ENCODE measurements around the gene HSPD1. TPM values are rescaled to one million over a fixed set of nuclear protein-coding genes. Genes with fewer than 3 reads are reported as not detected.

HSPD1 gene
- total RNA-seq, 1 donor from 2014 or later, result 329 TPM

DNA sequence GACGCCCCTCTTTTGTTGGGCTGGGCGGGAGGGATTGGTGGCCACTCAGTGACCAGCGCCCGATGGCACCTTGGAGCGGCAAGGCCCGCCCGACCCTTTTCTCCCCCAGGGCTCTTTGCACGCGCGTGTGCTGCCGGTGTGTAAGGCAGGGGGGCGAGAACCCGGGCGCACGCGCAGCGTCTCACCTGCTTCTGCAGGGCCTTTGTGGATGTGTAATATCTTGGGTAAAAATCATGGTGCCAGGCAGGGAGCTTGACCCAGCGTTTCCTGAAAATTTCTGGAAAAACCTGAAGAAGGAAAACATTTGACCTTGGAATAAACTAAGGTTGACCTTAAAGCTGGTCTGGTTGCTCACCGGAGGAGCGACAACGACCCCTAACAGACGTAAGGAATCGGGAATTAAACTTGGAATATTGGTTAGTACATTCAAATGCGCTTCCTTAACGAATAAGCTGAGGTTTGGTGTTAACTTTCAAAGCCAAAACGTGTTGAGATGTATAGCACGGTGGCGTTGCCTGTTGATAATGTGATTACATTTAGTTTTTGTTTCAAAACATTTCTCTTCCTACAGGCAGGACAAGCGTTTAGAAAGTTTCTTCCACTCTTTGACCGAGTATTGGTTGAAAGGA lies 977 bp upstream of the HSPD1 start:
- Mint-ChIP-seq H3K36me3 (ENCODE audit: low read depth, unreplicated experiment) (peaks cover 13% of the 10 kb centered on the region), H3K4me1 (ENCODE audit: low read depth, unreplicated experiment) (peaks cover 34% of the 10 kb centered on the region), H3K27me3 (ENCODE audit: low read depth, unreplicated experiment) (no peaks in the 10 kb centered on the region), H3K9me3 (ENCODE audit: unreplicated experiment) (no peaks in the 10 kb centered on the region), H3K27ac (ENCODE audit: unreplicated experiment) (peak overlapping the region; percentile 80), H3K4me3 (ENCODE audit: unreplicated experiment) (peak overlapping the region; percentile 95)
- peak overlapping the region; percentile 87 for H3K4me3 ChIP-seq (ENCODE audit: insufficient read depth, low read depth, low read length)
- H3K4me1 ChIP-seq (ENCODE audit: insufficient read depth, low read length), result peaks cover 10% of the 10 kb centered on the region
- peak; percentile 2 for DNase-seq (ENCODE audit: low read depth)
- peaks cover 51% of the 10 kb centered on the region for H4K20me1 ChIP-seq (ENCODE audit: insufficient read depth, low read length)
- peaks cover 78% of the 10 kb centered on the region for H3K79me2 ChIP-seq (ENCODE audit: insufficient read depth, low read length)
- H3K9me3 ChIP-seq (ENCODE audit: insufficient read depth, low read depth, low read length), result no peaks in the 10 kb centered on the region
- H3K27ac ChIP-seq (ENCODE audit: low read depth, low read length), result peak overlapping the region; percentile 89
- peak overlapping the region; percentile 87 for H3K9ac ChIP-seq (ENCODE audit: low read length)
- H3K4me2 ChIP-seq (ENCODE audit: low read length), result peak overlapping the region; percentile 85
- H3K27me3 ChIP-seq (ENCODE audit: insufficient read depth, low read length), result no peaks in the 10 kb centered on the region
- no peak for FAIRE-seq
- no peak for TF ChIP-seq EZH2 (IDR thresholded peaks at IDR 0.05; ENCODE audit: insufficient read depth, low read length)
- TF ChIP-seq CTCF (IDR thresholded peaks at IDR 0.05; ENCODE audit: insufficient read depth, low read depth, low read length), result no peak
- H3K36me3 ChIP-seq (ENCODE audit: insufficient read depth, low read length), result peaks cover 35% of the 10 kb centered on the region
- peak overlapping the region; percentile 20 for H2AFZ ChIP-seq (ENCODE audit: low read depth, low read length)

- H3K36me3 Mint-ChIP-seq (ENCODE audit: low read depth, unreplicated experiment), result peaks cover 15% of the 10 kb centered on the region
- H2AFZ ChIP-seq (ENCODE audit: low read depth, low read length), result peak overlapping the region; percentile 72
- peaks cover 34% of the 10 kb centered on the region for H3K4me1 Mint-ChIP-seq (ENCODE audit: low read depth, unreplicated experiment)
- peak overlapping the region; percentile 87 for H3K9ac ChIP-seq (ENCODE audit: low read length)
- no peaks in the 10 kb centered on the region for H3K9me3 ChIP-seq (ENCODE audit: insufficient read depth, low read depth, low read length)
- no peaks in the 10 kb centered on the region for H3K27me3 ChIP-seq (ENCODE audit: insufficient read depth, low read length)
- H4K20me1 ChIP-seq (ENCODE audit: insufficient read depth, low read length), result peaks cover 56% of the 10 kb centered on the region
- H3K27me3 Mint-ChIP-seq (ENCODE audit: low read depth, unreplicated experiment), result no peaks in the 10 kb centered on the region
- H3K4me2 ChIP-seq (ENCODE audit: low read length), result peak overlapping the region; percentile 85
- H3K4me3 ChIP-seq (ENCODE audit: insufficient read depth, low read depth, low read length), result peak overlapping the region; percentile 87
- peaks cover 93% of the 10 kb centered on the region for H3K79me2 ChIP-seq (ENCODE audit: insufficient read depth, low read length)
- no peaks in the 10 kb centered on the region for H3K9me3 Mint-ChIP-seq (ENCODE audit: unreplicated experiment)
- H3K4me3 Mint-ChIP-seq (ENCODE audit: unreplicated experiment), result peak overlapping the region; percentile 95
- peaks cover 12% of the 10 kb centered on the region for H3K4me1 ChIP-seq (ENCODE audit: insufficient read depth, low read length)
- FAIRE-seq (no peak), DNase-seq (ENCODE audit: low read depth) (peak; percentile 35)
- TF ChIP-seq EZH2 (IDR thresholded peaks at IDR 0.05; ENCODE audit: insufficient read depth, low read length) (no peak), CTCF (IDR thresholded peaks at IDR 0.05; ENCODE audit: insufficient read depth, low read depth, low read length) (no peak)
- peak overlapping the region; percentile 83 for H3K27ac Mint-ChIP-seq (ENCODE audit: unreplicated experiment)
- H3K27ac ChIP-seq (ENCODE audit: low read depth, low read length), result peak overlapping the region; percentile 89
- H3K36me3 ChIP-seq (ENCODE audit: insufficient read depth, low read length), result peaks cover 41% of the 10 kb centered on the region
These were observed 575 bp downstream of the HSPD1 start for GRCh38 chr2:197498937-197499593.

Data from astrocyte (in vitro differentiated cells and primary cell).